HepG2 (cell line): ENCODE data around the gene BLCAP. TPM values are rescaled to one million over a fixed set of nuclear protein-coding genes. Genes with fewer than 3 reads are reported as not detected.

Experiments
- AKAP8 ChIP-seq: sonication (generic); formaldehyde crosslinking; IDR thresholded peaks from 2 replicates; pipeline ENCODE4 v1.5.1; 2020; ENCODE audit warnings: mild to moderate bottlenecking, missing genetic modification reagents
- CBX2 ChIP-seq, 2 experiments: fragments of 200-600 bp in 1 of 2; sonication (generic); formaldehyde crosslinking in 1 of 2; IDR thresholded peaks; 2 replicates each; pipeline versions ENCODE4 v1.7.0 to v1.8.1; 2018 to 2022; ENCODE audit warnings: low read depth in 2 of 2, low read length in 1 of 2, mild to moderate bottlenecking in 1 of 2, missing genetic modification reagents in 1 of 2
- CTCF ChIP-seq: sonication (generic); formaldehyde crosslinking; IDR thresholded peaks from 2 replicates; pipeline ENCODE4 v1.5.0; 2020; ENCODE audit warnings: mild to moderate bottlenecking, missing genetic modification reagents, moderate library complexity
- ETV5 ChIP-seq: IDR thresholded peaks from 2 replicates; pipeline ENCODE4 v1.6.1; 2018; ENCODE audit warnings: missing biosample characterization, missing genetic modification reagents, inconsistent platforms, borderline replicate concordance
- KLF13 ChIP-seq: sonication (generic); formaldehyde crosslinking; IDR thresholded peaks from 2 replicates; pipeline ENCODE4 v1.4.0; 2020; ENCODE audit warnings: mild to moderate bottlenecking, missing genetic modification reagents
- PRDM4 ChIP-seq: sonication (generic); formaldehyde crosslinking; IDR thresholded peaks from 2 replicates; pipeline ENCODE4 v1.9.0; 2021; ENCODE audit warnings: missing genetic modification reagents, borderline replicate concordance
- SALL1 ChIP-seq: sonication (generic); formaldehyde crosslinking; IDR thresholded peaks from 2 replicates; pipeline ENCODE4 v1.8.0; 2022; ENCODE audit warnings: mild to moderate bottlenecking, missing genetic modification reagents
- SOX13 ChIP-seq, 3 experiments: fragments of 450-650 bp in 1 of 3; sonication (generic) in 1 of 3; formaldehyde crosslinking in 1 of 3; IDR thresholded peaks in 2 of 3; conservative IDR thresholded peaks in 1 of 3; 2 replicates each; pipeline versions ENCODE4 v1.5.0 to v1.6.1; 2016 to 2020; ENCODE audit warnings: antibody characterized with exemption in 1 of 3, mild to moderate bottlenecking in 1 of 3, missing compliant biosample characterization in 1 of 3, missing genetic modification reagents in 1 of 3, moderate library complexity in 1 of 3
- TOPORS ChIP-seq: sonication (generic); formaldehyde crosslinking; IDR thresholded peaks from 2 replicates; pipeline ENCODE4 v1.8.0; 2023; ENCODE audit warnings: mild to moderate bottlenecking, missing genetic modification reagents
- ZFX ChIP-seq: sonication (generic); formaldehyde crosslinking; IDR thresholded peaks from 2 replicates; pipeline ENCODE4 v1.4.0; 2020; ENCODE audit warnings: mild to moderate bottlenecking, low read depth, missing genetic modification reagents, moderate library complexity
- ZNF441 ChIP-seq: sonication (generic); formaldehyde crosslinking; IDR thresholded peaks from 2 replicates; pipeline ENCODE4 v1.7.0; 2021; ENCODE audit warnings: missing genetic modification reagents, borderline replicate concordance
- ZNF775 ChIP-seq: sonication (generic); formaldehyde crosslinking; IDR thresholded peaks from 2 replicates; pipeline ENCODE4 v1.4.0; 2020; ENCODE audit warnings: missing genetic modification reagents, mild to moderate bottlenecking, moderate library complexity, borderline replicate concordance
- polyA plus RNA-seq, 8 experiments: library from polyadenylated mRNA; depleted of rRNA in 3 of 8; stranded (reverse) in 7 of 8; unstranded in 1 of 8; fragments of >200 nt; fragmentation: Illumina TruSeq in 4 of 8; extraction: Trizol in 4 of 8; gene quantifications; 2 replicates each; pipeline versions ENCODE4 v1.2.1 to v1.2.3, GENCODE V29; 2011 to 2016; ENCODE audit warnings: low read depth in 4 of 8, missing spikeins in 1 of 8, mixed read lengths in 1 of 8; ENCODE audit not compliant: insufficient read depth in 1 of 8
- total RNA-seq, 5 experiments: library from RNA; depleted of rRNA; stranded (reverse); fragments of >200 nt; fragmentation: Illumina TruSeq; extraction: Trizol; gene quantifications; 2 replicates each; pipeline ENCODE4 v1.2.3, GENCODE V29; 2016; ENCODE audit warnings: low read depth in 1 of 5
- TF ChIP-seq, protein P1 (sequence below): sonication (generic); formaldehyde crosslinking; IDR thresholded peaks from 2 replicates; pipeline ENCODE4 v1.4.0; 2020; ENCODE audit warnings: missing genetic modification reagents
- TF ChIP-seq, protein P2 (sequence below): sonication (generic); formaldehyde crosslinking; IDR thresholded peaks from 2 replicates; pipeline ENCODE4 v1.5.1; 2020; ENCODE audit warnings: missing genetic modification reagents, mild to moderate bottlenecking, borderline replicate concordance
- TF ChIP-seq, protein P3 (sequence below), 2 experiments: sonication (generic) in 1 of 2; formaldehyde crosslinking in 1 of 2; IDR thresholded peaks; 2 replicates each; pipeline versions ENCODE4 v1.4.0 to v1.6.1; 2018 to 2020; ENCODE audit warnings: missing genetic modification reagents in 2 of 2, borderline replicate concordance in 1 of 2, low read depth in 1 of 2, mild to moderate bottlenecking in 1 of 2, missing biosample characterization in 1 of 2

Gene BLCAP
- total and polyA plus RNA-seq, 2 of the 13 experiments (the other 11 are each of a cell fraction or from before 2014, with no cell fraction given) = 52.4 to 86.8 TPM

- peak; percentile 99 for TF ChIP-seq CTCF (CRISPR knock-in tag)
- peak; percentile 32; the same call in 1 of the 2 replicates for TF ChIP-seq ETV5 (CRISPR knock-in tag)
- no peak for TF ChIP-seq ZNF775 (CRISPR knock-in tag)
- 0 out of 2 replicates have a peak, but pooled peaks have one; percentile 45 for TF ChIP-seq ZFX (CRISPR knock-in tag)
- TF ChIP-seq SALL1 (CRISPR knock-in tag) = no peak
- TF ChIP-seq, protein P1, sequence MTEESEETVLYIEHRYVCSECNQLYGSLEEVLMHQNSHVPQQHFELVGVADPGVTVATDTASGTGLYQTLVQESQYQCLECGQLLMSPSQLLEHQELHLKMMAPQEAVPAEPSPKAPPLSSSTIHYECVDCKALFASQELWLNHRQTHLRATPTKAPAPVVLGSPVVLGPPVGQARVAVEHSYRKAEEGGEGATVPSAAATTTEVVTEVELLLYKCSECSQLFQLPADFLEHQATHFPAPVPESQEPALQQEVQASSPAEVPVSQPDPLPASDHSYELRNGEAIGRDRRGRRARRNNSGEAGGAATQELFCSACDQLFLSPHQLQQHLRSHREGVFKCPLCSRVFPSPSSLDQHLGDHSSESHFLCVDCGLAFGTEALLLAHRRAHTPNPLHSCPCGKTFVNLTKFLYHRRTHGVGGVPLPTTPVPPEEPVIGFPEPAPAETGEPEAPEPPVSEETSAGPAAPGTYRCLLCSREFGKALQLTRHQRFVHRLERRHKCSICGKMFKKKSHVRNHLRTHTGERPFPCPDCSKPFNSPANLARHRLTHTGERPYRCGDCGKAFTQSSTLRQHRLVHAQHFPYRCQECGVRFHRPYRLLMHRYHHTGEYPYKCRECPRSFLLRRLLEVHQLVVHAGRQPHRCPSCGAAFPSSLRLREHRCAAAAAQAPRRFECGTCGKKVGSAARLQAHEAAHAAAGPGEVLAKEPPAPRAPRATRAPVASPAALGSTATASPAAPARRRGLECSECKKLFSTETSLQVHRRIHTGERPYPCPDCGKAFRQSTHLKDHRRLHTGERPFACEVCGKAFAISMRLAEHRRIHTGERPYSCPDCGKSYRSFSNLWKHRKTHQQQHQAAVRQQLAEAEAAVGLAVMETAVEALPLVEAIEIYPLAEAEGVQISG (CRISPR knock-in tag) = peak; percentile 44; the same call in 1 of the 2 replicates
- TF ChIP-seq, protein P2, sequence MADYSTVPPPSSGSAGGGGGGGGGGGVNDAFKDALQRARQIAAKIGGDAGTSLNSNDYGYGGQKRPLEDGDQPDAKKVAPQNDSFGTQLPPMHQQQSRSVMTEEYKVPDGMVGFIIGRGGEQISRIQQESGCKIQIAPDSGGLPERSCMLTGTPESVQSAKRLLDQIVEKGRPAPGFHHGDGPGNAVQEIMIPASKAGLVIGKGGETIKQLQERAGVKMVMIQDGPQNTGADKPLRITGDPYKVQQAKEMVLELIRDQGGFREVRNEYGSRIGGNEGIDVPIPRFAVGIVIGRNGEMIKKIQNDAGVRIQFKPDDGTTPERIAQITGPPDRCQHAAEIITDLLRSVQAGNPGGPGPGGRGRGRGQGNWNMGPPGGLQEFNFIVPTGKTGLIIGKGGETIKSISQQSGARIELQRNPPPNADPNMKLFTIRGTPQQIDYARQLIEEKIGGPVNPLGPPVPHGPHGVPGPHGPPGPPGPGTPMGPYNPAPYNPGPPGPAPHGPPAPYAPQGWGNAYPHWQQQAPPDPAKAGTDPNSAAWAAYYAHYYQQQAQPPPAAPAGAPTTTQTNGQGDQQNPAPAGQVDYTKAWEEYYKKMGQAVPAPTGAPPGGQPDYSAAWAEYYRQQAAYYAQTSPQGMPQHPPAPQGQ (CRISPR knock-in tag) = no peak
- TF ChIP-seq, protein P3, sequence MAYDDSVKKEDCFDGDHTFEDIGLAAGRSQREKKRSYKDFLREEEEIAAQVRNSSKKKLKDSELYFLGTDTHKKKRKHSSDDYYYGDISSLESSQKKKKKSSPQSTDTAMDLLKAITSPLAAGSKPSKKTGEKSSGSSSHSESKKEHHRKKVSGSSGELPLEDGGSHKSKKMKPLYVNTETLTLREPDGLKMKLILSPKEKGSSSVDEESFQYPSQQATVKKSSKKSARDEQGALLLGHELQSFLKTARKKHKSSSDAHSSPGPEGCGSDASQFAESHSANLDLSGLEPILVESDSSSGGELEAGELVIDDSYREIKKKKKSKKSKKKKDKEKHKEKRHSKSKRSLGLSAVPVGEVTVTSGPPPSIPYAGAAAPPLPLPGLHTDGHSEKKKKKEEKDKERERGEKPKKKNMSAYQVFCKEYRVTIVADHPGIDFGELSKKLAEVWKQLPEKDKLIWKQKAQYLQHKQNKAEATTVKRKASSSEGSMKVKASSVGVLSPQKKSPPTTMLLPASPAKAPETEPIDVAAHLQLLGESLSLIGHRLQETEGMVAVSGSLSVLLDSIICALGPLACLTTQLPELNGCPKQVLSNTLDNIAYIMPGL (CRISPR knock-in tag; IDR thresholded peaks at IDR 0.05; ENCODE audit: borderline replicate concordance in 1 of 2, low read depth in 1 of 2) = peak; percentile 84 to 85; a peak in 3 of 4 replicates
- TF ChIP-seq ZNF441 (CRISPR knock-in tag) = no peak
- no peak for TF ChIP-seq SOX13 (IDR thresholded peaks at IDR 0.05)
- TF ChIP-seq SOX13 (CRISPR knock-in tag; conservative IDR thresholded peaks at IDR 0.05 in 1 of 2, IDR thresholded peaks at IDR 0.05 in 1 of 2) = peak in 1 of 2 experiments; percentile 22; a peak in 1 of 4 replicates
- no peak for TF ChIP-seq AKAP8 (CRISPR knock-in tag)
- TF ChIP-seq PRDM4 (CRISPR knock-in tag) = no peak
- TF ChIP-seq TOPORS (CRISPR knock-in tag) = no peak
- TF ChIP-seq CBX2 (IDR thresholded peaks at IDR 0.05; ENCODE audit: low read depth, low read length) = no peak
- TF ChIP-seq CBX2 (CRISPR knock-in tag; IDR thresholded peaks at IDR 0.05; ENCODE audit: low read depth) = no peak
- no peak for TF ChIP-seq KLF13
Measured at GRCh38 chr20:37564388-37565133, 36.9 kb upstream of the BLCAP start (continued).
